K562 (cell line): ENCODE results near the gene ZNF346. TPM values are rescaled to one million over a fixed set of nuclear protein-coding genes. Genes with fewer than 3 reads are reported as not detected.

Experiments used
- ATF2 ChIP-seq: sonication (generic); formaldehyde crosslinking; IDR thresholded peaks from 2 replicates; pipeline ENCODE4 v1.8.1; 2022; ENCODE audit warnings: missing genetic modification reagents
- CBFB ChIP-seq: sonication (generic); formaldehyde crosslinking; IDR thresholded peaks from 2 replicates; pipeline ENCODE4 v1.4.0; 2020; ENCODE audit warnings: mild to moderate bottlenecking, missing genetic modification reagents
- CBX8 ChIP-seq: fragments of 200-600 bp; sonication (generic); IDR thresholded peaks from 2 replicates; pipeline ENCODE4 v1.6.1; 2012; ENCODE audit warnings: borderline replicate concordance, mixed run types, low read depth, mild to moderate bottlenecking, moderate library complexity, mixed read lengths, low read length, control low read depth, inconsistent platforms; ENCODE audit not compliant: poor library complexity, severe bottlenecking; ENCODE audit errors: extremely low read depth
- CEBPG ChIP-seq, 3 experiments: fragments of 200-800 bp in 1 of 3; sonication (Bioruptor generic) in 1 of 3; sonication (generic) in 1 of 3; formaldehyde crosslinking in 1 of 3; IDR thresholded peaks in 2 of 3; conservative IDR thresholded peaks in 1 of 3; 2 replicates each; pipeline versions ENCODE4 v1.6.1 to v1.8.0; 2016 to 2022; ENCODE audit warnings: missing compliant biosample characterization in 2 of 3, missing genetic modification characterization in 2 of 3, mild to moderate bottlenecking in 1 of 3, missing genetic modification reagents in 1 of 3
- DACH1 ChIP-seq: fragments of 450-650 bp; IDR thresholded peaks from 2 replicates; pipeline ENCODE4 v1.6.1; 2018; ENCODE audit not compliant: partially characterized antibody
- ILK ChIP-seq: fragments of 450-650 bp; IDR thresholded peaks from 2 replicates; pipeline ENCODE4 v1.6.1; 2016; ENCODE audit warnings: missing genetic modification characterization, low read depth, mild to moderate bottlenecking, missing compliant biosample characterization, moderate library complexity, borderline replicate concordance
- PTTG1 ChIP-seq: fragments of 450-650 bp; IDR thresholded peaks from 2 replicates; pipeline ENCODE4 v1.6.1; 2016; ENCODE audit warnings: low read depth, mild to moderate bottlenecking, missing genetic modification characterization, missing compliant biosample characterization
- RBBP5 ChIP-seq: fragments of 200-600 bp; sonication (generic); IDR thresholded peaks from 2 replicates; pipeline ENCODE4 v1.6.1; 2012; ENCODE audit warnings: borderline replicate concordance, mild to moderate bottlenecking, low read length, control low read depth, inconsistent platforms; ENCODE audit not compliant: insufficient read depth, poor library complexity, severe bottlenecking
- RBM22 ChIP-seq: fragments of 200-400 bp; formaldehyde crosslinking; IDR thresholded peaks from 2 replicates; pipeline ENCODE4 v1.6.1; 2018; ENCODE audit warnings: low read length, low read depth; ENCODE audit not compliant: poor library complexity, severe bottlenecking
- RHOXF2B ChIP-seq: fragments of 250-450 bp; sonication (Bioruptor Pico); conservative IDR thresholded peaks from 2 replicates; pipeline ENCODE4 v1.5.1; 2021
- TCF3 ChIP-seq: sonication (generic); formaldehyde crosslinking; IDR thresholded peaks from 2 replicates; pipeline ENCODE4 v1.4.0; 2020; ENCODE audit warnings: mild to moderate bottlenecking, missing genetic modification reagents
- TCF7L2 ChIP-seq: fragments of 150-350 bp; IDR thresholded peaks from 2 replicates; pipeline ENCODE4 v1.6.1; 2016; ENCODE audit warnings: low read depth, mild to moderate bottlenecking, low read length, moderate library complexity
- ZNF121 ChIP-seq: sonication (generic); formaldehyde crosslinking; conservative IDR thresholded peaks from 2 replicates; pipeline ENCODE4 v1.8.0; 2022; ENCODE audit warnings: missing genetic modification reagents
- ZNF740 ChIP-seq, 3 experiments: fragments of 200-800 bp in 1 of 3; sonication (Bioruptor generic) in 1 of 3; sonication (generic) in 1 of 3; formaldehyde crosslinking in 1 of 3; IDR thresholded peaks; 2 replicates each; pipeline versions ENCODE4 v1.6.1 to v1.8.0; 2016 to 2022; ENCODE audit warnings: mild to moderate bottlenecking in 2 of 3, missing compliant biosample characterization in 2 of 3, missing genetic modification characterization in 2 of 3, missing genetic modification reagents in 1 of 3
- polyA plus RNA-seq, 8 experiments: library from polyadenylated mRNA; depleted of rRNA in 4 of 8; stranded (reverse) in 5 of 8; unstranded in 3 of 8; fragments of >200 nt; fragmentation: Nextera tagmentation in 2 of 8; fragmentation: Illumina TruSeq in 1 of 8; extraction: Ambion mirVana in 2 of 8; extraction: Trizol in 1 of 8; gene quantifications; 2 replicates each; pipeline versions ENCODE4 v1.2.1 to v1.2.3, GENCODE V29; 2011 to 2014; ENCODE audit warnings: inconsistent platforms in 1 of 8, missing spikeins in 1 of 8
- total RNA-seq, 7 experiments: library from RNA; depleted of rRNA in 6 of 7; stranded (reverse); fragments of >200 nt in 6 of 7; fragmentation: Illumina TruSeq in 2 of 7; extraction: Trizol in 2 of 7; gene quantifications; 2 replicates each; pipeline versions ENCODE4 v1.2.1 to v1.2.3, GENCODE V29; 2011 to 2021; ENCODE audit warnings: low replicate concordance in 1 of 7
- TF ChIP-seq, protein P1 (sequence below): sonication (generic); formaldehyde crosslinking; IDR thresholded peaks from 2 replicates; pipeline ENCODE4 v1.8.0; 2023; ENCODE audit warnings: missing genetic modification reagents, mild to moderate bottlenecking, borderline replicate concordance
- TF ChIP-seq, protein P2 (sequence below): fragments of 250-450 bp; sonication (Bioruptor Pico); IDR thresholded peaks from 2 replicates; pipeline ENCODE4 v1.4.0; 2020

Gene ZNF346
- total and polyA plus RNA-seq, 9 of the 15 experiments (the other 6 are each of a cell fraction or from before 2014, with no cell fraction given), result 5.0 to 25.1 (median 20.1) TPM

GRCh38 chr5:176994460-176995121 lies 27.9 kb upstream of the ZNF346 start (continued):
- TF ChIP-seq ZNF740 (CRISPR knock-in tag; IDR thresholded peaks at IDR 0.05), result 0 out of 2 replicates have a peak, but pooled peaks have one; percentile 35
- TF ChIP-seq ZNF740 (tag; IDR thresholded peaks at IDR 0.05), result peak in 1 of 2 experiments; percentile 61; a peak in 1 of 4 replicates
- peak; percentile 98 for TF ChIP-seq TCF3 (CRISPR knock-in tag)
- no peak for TF ChIP-seq CBX8
- TF ChIP-seq TCF7L2, result peak; percentile 39; the same call in 1 of the 2 replicates
- TF ChIP-seq RBM22, result no peak
- no peak for TF ChIP-seq ILK
- no peak for TF ChIP-seq ATF2 (CRISPR knock-in tag)
- TF ChIP-seq RBBP5, result peak; percentile 69
- TF ChIP-seq DACH1, result peak; percentile 9
- no peak for TF ChIP-seq PTTG1 (tag)
- TF ChIP-seq, protein P1, sequence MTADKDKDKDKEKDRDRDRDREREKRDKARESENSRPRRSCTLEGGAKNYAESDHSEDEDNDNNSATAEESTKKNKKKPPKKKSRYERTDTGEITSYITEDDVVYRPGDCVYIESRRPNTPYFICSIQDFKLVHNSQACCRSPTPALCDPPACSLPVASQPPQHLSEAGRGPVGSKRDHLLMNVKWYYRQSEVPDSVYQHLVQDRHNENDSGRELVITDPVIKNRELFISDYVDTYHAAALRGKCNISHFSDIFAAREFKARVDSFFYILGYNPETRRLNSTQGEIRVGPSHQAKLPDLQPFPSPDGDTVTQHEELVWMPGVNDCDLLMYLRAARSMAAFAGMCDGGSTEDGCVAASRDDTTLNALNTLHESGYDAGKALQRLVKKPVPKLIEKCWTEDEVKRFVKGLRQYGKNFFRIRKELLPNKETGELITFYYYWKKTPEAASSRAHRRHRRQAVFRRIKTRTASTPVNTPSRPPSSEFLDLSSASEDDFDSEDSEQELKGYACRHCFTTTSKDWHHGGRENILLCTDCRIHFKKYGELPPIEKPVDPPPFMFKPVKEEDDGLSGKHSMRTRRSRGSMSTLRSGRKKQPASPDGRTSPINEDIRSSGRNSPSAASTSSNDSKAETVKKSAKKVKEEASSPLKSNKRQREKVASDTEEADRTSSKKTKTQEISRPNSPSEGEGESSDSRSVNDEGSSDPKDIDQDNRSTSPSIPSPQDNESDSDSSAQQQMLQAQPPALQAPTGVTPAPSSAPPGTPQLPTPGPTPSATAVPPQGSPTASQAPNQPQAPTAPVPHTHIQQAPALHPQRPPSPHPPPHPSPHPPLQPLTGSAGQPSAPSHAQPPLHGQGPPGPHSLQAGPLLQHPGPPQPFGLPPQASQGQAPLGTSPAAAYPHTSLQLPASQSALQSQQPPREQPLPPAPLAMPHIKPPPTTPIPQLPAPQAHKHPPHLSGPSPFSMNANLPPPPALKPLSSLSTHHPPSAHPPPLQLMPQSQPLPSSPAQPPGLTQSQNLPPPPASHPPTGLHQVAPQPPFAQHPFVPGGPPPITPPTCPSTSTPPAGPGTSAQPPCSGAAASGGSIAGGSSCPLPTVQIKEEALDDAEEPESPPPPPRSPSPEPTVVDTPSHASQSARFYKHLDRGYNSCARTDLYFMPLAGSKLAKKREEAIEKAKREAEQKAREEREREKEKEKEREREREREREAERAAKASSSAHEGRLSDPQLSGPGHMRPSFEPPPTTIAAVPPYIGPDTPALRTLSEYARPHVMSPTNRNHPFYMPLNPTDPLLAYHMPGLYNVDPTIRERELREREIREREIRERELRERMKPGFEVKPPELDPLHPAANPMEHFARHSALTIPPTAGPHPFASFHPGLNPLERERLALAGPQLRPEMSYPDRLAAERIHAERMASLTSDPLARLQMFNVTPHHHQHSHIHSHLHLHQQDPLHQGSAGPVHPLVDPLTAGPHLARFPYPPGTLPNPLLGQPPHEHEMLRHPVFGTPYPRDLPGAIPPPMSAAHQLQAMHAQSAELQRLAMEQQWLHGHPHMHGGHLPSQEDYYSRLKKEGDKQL, result no peak
- no peak for TF ChIP-seq ZNF121
- peak; percentile 90 for TF ChIP-seq CEBPG (CRISPR knock-in tag; IDR thresholded peaks at IDR 0.05)
- peak; percentile 85 to 86 for TF ChIP-seq CEBPG (tag; conservative IDR thresholded peaks at IDR 0.05 in 1 of 2, IDR thresholded peaks at IDR 0.05 in 1 of 2)
- no peak for TF ChIP-seq RHOXF2B
- TF ChIP-seq, protein P2, sequence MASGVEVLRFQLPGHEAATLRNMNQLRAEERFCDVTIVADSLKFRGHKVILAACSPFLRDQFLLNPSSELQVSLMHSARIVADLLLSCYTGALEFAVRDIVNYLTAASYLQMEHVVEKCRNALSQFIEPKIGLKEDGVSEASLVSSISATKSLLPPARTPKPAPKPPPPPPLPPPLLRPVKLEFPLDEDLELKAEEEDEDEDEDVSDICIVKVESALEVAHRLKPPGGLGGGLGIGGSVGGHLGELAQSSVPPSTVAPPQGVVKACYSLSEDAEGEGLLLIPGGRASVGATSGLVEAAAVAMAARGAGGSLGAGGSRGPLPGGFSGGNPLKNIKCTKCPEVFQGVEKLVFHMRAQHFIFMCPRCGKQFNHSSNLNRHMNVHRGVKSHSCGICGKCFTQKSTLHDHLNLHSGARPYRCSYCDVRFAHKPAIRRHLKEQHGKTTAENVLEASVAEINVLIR, result no peak
- TF ChIP-seq CBFB (CRISPR knock-in tag), result no peak
